ENCODE data around the gene DCUN1D2.
A peak's percentile ranks its signal among the peaks of the same experiment; 100 is the strongest.
"Not testable (repeated sequence)": the region's sequence is repeated elsewhere in the genome, so short reads cannot be mapped to it uniquely, and the experiment has no call there.

Gene DCUN1D2

DNA sequence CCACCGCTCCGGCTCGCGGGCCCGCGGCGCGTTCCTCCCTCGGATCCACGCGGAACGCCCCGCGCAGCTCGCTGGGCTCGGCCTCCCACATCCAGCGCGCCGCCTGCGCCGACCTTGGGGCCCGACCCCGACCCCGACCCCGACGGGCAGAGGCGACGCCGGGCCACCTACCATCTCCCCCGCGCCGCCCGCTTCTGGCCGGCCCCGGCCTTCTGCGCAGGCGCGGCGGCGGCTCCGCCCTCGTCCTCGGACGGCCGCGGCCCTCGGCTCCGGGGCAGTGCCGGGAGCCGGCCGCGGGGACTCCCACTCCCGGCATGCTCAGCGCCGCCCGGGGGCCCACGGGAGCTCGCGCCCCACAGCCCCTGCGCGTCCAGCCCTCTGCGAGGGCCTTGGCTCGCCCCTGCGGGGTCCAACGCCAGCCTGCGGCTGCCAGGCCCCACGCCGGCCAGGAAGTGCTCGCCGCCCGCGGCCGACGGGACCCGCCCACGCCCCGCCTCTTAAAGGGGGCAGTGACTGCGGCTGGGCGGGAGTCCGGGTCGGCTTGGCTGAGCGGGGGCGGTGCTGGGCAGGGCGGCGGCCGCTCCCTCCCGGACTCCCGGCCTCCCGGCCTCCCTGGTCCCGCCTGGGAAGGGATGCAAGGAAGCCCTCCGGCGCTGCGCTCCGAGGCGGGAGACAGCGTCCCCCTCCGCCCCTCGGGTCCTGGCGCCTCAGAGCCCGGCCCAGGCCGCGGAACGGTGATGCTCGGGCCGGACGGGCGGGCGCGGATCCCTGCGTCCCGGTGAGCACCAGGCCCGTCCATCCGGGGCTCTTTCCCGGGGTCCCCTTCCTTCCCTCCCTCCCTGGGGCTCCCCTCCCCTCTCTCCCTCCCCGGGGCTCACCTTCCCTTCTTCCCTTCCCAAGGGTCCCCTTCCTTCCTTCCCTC is at the start of gene DCUN1D2:
TSS of gene DCUN1D2 (minus strand) at position 216 of the 922 bp plus-strand sequence. CDS start at position 174, 42 bp downstream.
- DNase-seq (ENCODE audit: low read depth) = peak; percentile 62

DNA sequence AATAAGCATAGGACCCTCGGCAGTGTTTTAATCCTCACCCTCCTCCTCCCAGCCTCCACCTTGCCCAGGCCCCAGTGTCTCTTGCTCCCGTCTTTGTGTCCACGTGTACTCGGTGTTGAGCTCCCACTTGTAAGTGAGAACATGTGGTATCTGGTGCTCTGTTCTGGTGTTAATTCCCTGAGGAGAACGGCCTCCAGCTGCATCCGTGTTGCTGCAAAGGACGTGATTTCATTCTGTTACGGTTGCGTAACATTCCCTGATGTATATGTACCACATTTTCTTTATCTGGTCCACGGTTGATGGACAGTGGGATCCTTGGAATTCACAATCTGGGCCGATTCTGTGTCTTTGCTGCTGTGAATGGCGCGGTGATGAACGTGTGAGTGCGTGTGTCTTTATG is 49.3 kb upstream of the DCUN1D2 start:
- no peak for DNase-seq (ENCODE audit: low read depth)

DNA sequence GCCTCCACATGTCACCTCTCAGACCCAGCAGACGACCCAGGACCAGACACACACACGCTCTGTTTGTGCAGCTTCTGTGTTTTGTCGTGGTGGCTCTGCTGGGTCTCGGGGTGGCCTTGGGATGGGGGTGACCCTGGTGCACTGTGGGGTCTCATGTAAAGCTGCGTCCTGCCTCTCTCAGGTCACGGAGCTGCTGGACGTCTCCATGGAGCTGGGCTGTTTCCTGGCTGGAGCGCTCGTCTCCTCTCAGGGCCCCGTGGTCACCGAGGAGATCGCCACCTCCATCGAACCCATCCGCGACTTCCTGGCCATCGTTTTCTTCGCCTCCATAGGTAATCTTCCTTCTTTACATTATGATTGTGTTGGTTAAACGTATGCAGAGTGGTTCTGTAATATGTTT is 48.7 kb upstream of the DCUN1D2 start:
- DNase-seq (ENCODE audit: low read depth) = no peak

DNA sequence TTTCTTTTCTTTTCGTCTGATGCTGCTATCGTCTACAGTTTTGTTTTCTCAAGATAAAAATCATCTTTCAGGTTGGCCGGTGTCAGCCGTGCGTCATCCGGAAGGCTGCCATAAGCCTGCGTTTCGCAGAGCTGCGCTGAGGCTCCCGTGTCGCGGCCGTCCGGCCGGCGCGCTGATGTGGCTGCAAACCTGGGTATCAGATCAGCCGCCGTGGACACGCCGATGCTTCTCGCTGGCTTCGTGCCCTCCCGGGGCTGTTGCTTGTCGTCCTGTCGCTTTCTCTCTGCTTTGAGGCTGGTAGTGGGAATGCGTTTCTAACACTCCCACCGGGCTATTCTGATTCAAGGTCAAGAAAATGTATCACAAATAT is 48.2 kb upstream of the DCUN1D2 start:
- DNase-seq (ENCODE audit: low read depth) = no peak

DNA sequence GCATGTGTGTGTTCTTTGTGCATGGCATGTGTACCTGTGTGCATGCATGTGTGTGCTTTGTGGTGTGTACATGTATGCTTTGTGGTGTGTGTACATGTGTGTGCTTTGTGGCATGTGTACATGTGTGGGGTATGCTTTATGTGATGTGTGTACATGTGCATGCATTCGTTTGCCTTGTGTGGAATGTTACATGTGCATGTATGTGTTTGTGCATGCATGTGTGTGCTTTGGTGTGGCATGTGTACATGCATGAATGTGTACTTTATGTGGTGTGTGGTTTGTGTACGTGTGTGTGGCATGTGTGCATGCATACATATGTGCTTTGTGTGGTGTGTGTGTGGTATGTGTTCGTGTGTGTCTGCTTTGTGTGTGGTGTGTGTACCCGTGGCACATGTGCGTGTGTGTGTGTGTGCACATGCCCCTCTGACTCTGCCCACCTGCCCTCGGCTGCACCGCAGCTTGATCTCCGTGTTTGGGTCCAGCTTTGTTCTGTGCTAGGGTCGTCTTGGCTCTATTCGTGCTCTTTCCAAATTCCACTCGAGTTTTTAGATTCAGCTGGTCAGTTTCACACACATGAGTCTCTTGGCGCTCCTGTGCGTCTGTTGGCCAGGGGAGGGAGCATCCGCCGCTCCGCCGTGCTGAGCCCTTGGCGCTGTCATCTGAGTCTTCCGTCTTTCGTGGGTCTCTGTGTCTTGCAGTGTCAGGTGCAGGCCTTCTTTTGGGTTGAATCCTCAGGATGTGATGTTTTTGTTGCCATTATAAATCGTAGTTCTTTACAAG is 47.6 kb upstream of the DCUN1D2 start:
- DNase-seq (ENCODE audit: low read depth) = no peak

DNA sequence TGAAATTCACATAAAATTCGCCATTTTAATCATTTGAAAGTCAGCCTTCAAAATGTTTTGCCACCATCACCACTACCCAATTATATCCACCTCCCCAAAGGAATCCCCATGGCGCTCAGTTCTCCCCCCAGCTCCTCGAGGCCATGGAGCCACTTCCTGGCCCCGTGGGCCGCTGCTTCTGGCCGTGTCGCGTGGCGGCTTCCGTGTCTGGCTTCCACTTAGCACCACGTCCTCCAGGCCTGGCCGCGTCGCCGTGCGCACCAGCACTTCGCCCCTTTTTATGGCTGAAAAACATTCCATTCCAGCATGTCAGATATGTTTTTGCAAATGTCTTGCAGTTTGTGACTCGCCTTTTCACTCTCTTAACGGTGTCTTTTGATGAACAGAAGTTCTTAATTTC is 46.7 kb upstream of the DCUN1D2 start:
- no peak for DNase-seq (ENCODE audit: low read depth)

DNA sequence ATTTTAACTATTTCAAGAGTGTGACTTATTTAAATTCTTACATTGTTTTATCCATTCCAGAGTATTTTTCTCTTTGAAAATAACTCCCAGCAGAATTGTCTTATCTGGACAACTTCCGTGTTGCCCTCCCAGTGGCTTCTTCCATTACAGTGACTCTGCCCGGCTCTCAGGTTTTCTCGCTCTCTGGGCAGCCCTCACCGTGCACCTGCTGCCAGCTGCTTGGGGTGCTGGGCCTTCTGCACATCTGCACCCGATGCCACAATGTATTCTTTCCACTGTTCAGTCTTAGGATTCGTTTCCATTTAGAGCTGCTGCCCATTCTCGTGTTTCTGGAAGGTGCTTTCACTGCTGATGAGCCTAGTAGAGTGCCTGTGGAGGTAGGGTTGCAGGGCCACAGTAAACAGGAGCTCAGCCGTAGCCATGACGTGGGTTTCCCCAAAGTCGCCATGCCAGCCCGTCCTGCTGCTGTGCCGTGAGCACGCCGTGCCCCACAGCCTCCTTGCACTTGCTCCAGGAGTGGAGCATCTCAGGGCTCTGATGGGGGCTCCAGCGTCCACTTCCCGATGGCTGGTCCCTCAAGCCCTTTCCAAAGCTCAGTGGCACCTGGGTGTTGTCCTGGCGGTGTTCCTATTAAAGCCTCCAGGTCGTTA is 46.1 kb upstream of the DCUN1D2 start:
- no peak for DNase-seq (ENCODE audit: low read depth)

DNA sequence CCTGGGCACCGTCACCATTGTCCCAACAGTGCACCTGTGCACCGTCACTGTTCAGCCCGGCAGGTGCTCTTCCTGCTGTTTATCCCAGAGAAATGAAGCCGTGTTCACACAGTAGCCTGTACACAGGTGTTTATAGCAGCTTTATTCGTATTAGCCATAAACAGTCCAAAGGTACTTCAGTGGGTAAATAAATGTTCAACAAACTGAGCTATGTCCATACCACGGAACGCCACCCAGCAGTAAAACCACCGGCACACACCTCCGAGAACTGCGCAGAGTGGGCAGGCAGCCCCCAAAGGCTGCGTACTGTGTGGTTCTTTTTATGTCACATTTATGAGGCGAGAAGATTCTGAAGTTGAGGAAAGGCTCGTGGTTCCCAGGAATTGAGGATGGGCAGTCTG is 44.9 kb upstream of the DCUN1D2 start:
- no peak for DNase-seq (ENCODE audit: low read depth)

DNA sequence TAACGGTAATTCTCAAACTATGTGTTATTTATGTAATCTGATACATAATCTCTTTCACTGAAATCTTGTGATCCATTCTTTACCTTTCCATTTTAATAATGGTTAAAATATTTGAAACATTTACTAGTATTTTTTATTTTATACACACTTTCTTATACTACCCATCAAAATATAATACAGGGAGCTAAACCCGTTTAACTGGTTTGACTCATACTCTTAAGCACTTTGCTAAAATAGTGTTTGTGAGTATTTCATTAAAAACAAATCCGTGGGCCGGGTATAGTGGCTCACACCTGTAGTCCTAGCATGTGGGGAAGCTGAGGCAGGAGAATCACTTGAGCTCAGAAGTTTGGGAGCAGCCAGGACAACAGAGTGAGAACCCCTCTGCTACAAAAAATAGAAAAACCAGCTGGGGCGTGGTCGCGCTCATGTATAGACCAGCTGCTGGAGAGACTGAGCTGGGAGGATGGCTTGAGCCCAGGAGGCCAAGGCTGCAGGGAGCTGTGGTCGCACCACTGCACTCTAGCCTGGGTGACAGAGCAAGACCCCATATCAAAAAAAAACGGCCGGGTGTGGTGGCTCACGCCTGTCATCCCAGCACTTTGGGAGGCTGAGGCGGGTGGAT is 43.8 kb upstream of the DCUN1D2 start:
- DNase-seq (ENCODE audit: low read depth) = no peak

DNA sequence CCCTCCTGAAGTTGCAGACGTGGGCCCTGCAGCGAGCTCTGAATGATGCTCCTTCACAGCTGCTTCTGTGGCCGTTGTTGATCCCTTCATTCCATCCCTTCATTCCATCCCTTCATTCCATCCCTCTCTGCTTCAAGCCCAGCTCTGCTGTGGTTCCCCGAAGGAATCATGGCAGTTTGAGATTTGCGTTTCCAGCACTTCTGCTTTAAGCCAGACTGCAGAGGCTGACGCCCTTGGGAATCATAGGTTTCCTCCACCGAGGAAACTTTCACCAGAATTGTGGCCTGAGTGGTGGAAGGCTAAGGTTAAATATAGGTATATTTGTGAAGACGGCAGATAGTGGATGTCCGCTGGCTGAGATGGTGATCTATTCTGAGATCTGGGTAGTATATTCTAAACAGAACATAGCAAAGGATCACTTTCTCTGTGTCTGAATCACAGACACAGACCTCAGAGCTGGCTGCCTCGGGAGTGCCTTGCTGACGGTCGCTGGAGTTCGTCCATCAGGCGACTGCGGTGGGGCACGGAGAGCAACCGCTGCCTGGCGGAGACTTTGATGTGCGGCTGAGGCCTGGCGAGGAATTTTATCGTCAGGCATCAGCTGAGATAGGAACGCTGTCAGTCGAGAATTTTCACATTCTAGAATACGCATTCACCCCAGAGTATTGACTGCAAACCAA is 42.8 kb upstream of the DCUN1D2 start:
- no peak for DNase-seq (ENCODE audit: low read depth)

DNA sequence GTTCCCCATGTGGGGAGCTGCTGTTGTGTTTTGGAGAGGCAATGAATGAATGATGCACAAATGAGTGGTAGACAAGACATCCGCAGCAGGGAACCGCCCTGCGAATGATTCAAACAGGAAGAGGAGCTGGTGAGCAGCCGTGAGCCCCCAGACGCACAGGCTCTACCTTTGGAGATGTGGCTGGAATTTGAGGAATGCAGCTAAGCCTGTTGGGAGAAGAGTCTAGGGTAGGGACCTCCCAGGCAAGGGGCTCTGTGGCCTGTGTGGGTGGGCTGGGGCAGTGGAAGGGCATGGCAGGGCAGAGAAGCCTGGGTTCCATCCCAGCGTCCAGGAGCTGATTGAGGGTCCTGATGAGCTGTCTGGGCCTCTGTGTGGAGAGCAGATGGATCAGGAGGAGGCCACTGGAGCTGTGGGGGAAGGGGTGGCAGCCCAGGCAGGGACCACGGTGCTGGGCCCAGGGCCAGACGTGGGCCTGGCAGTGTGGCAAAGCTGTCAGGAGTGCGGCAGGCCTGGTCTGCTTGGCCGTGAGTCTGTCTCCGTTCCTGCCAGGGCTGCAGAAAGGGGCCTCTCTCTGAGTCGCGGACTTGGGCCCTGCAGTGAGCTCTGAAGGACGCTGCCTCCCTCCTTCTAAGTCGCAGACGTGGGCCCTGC is 41.8 kb upstream of the DCUN1D2 start:
- DNase-seq (ENCODE audit: low read depth) = no peak

DNA sequence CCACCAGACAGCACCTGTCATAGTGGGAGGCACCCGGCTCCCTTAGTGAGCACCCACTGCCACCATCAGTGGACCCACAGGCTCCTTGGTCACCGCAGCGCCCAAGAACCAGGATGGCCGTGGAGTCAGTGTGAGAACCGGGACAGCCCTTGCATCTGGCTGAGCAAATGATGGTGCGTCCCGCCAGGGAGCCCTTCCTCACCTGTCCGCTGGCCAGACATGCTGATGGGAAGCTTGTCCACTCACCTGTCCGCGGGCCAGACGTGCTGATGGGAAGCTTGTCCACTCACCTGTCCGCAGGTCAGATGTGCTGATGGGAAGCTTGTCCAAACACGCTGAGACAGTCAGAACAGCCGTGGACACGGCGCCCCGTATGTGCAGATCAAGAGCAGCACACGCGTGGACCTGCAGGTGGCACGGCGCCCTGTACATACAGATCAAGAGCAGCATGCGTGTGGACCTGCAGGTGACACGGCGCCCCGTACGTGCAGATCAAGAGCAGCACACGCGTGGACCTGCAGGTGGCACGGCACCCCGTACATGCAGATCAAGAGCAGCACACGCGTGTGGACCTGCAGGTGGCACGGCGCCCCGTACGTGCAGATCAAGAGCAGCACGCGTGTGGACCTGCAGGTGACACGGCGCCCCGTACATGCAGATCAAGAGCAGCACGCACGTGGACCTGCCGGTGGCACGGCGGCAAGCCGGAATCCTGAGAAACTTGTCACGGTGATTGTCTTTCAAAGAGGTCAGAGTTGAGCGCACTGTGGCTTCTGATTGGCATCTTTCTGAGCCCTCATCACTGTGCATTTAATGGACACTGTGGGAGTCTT is 40.7 kb upstream of the DCUN1D2 start:
- DNase-seq (ENCODE audit: low read depth) = no peak

DNA sequence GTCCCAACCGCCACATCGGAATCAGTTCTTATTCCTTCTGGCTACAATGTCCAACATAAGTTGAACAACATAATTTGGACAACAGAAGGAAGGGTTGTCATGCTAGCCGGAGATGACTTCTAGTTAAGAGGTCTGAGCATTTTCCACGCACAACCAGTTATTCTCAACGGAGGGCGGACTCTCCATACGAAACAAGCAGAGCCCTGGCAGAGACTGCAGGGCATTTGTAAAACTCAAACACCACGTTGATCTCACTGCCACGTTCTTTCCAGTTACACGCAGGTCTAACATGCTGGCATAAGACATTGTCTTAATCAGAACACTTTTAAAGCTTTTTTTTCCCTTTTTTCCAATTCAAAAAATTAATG is 38.3 kb upstream of the DCUN1D2 start:
- DNase-seq (ENCODE audit: low read depth) = no peak

DNA sequence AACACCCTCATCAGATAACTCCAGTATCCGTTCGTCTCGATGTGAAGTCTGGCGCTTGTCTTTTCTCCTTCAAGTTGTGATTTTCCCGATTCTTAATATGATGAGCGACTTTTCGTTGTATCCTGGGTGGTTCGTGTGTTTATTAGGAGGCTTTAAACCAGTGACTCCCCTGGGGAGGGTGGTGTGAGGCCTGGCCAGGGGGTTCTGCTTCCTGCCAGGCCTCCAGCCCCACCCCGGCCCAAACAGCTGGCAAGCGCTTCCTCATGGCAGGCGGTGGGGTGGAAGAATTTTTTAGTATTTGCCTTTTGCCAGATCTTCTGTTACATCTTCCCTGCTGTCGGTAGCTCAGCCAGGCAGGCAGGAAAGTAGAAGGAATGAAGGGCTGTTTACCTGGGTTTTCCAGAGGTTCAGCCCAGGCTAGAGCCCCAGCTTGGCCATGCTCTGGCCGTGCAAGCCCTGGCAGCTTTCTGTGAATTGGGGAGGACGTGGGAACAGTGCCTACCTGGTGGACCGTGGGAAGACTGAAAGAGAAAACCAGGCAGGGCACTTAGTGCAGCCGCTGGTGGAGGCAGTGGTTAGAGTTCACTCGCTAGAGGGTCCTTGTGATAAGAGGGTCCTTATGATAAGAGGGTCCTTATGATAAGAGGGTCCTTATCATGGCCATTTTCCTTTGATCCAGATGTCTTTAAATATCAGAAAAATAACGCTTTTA is 37.7 kb upstream of the DCUN1D2 start:
- DNase-seq (ENCODE audit: low read depth) = no peak

DNA sequence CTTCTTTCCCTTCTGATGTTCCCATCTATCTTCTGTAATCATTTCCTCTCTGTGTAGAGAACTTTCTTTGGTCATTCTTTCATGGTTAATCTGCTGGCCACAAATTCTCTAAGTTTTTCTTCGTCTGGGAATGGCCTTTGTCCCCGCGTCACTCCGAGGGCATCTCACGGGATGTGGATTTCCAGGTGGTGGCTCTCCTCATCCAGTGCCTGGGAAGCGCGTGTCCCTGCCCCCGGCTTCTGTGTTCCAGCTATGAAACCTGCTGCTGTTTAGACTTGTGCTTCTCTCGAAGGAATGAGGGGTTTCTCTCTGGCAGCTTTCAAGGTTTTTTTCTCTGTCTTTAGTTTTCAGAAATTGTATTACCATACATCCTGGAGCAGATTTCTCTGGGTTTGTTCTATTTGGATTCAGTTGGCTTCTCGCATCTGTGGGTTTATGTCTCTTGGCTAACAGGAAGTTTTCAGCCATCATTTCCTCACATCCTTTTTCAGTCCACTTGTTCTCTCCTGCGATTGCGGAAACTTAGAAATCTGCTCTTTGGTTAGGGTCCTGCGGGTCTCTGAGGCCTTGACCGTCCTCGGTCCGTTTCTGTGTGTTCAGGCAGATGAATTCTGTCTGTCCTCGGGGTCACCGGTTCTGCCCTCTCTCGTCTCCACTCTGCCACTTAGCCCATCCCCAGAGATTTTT is 36.9 kb upstream of the DCUN1D2 start:
- DNase-seq (ENCODE audit: low read depth) = no peak

DNA sequence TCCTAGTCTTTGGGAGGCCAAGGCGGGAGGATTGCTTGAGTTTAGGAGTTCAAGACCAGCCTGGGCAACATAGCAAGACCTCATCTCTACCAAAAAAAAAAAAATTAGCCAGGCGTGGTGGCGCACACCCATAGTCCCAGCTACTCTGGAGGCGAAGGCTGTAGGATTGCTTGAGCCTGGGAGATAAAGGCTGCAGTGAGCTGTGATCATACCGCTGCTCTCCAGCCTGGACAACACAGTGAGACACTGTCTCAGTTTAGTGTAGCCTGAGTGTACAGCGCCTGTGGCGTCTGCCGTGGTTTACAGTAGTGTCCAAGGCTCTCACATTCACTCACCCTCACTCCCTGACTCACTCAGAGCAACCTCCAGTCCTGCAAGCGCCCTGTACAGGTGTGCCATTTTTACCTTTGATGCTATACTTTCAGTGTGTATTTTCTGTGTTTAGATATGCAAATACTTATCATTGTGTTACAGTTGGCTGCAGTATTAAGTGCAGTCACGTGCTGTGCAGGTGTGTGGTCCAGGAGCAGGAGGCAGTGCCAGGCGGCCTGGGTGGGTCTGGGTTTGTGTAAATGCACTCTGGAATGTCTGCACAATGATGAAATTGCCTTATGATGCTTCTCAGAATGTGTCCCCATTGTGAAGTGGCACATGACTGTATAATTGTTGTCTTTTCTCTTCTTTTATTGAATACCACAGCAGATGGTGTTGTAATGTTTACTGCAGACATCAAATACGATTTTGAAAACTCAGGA is 36.1 kb upstream of the DCUN1D2 start:
- no peak for DNase-seq (ENCODE audit: low read depth)

DNA sequence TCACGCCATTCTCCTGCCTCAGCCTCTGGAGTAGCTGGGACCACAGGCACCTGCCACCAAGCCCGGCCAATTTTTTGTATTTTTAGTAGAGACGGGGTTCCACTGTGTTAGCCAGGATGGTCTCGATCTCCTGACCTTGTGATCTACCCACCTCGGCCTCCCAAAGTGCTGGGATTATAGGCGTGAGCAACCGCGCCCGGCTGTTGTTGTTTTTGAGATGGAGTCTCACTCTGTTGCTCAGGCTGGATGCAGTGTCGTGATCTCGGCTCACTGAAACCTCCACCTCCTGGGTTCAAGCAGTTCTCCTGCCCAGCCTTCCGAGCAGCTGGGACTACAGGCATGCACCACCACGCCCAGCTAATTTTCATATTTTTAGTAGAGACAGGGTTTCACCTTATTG is 31.9 kb upstream of the DCUN1D2 start:
- not testable (repeated sequence) for DNase-seq (ENCODE audit: low read depth)

DNA sequence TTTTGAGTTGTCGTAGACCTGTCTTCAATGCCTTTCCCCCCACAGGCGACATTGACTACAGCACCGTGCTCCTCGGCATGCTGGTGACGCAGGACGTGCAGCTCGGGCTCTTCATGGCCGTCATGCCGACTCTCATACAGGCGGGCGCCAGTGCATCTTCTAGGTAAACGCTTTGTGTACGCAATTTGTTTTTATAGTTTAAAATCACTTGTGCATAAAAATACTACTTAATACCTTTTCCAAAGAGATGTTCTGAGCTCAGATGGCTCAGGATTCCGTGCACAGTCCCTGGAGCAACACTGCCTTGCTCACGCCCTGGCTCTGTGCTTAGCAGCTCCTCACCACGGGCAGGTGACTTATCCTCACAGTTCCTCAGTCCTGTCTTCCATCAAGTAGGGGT is 30.1 kb upstream of the DCUN1D2 start:
- no peak for DNase-seq (ENCODE audit: low read depth)
